GM21360 (cell line): ENCODE results near the gene ZBTB20.

Experiments used
- ATAC-seq: cut with Tn5 transposase; IDR thresholded peaks from one replicate; pipeline ENCODE4 v1.9.1; 2021; ENCODE audit warnings: mild to moderate bottlenecking, moderate library complexity; ENCODE audit not compliant: unreplicated experiment

ZBTB20 gene

DNA sequence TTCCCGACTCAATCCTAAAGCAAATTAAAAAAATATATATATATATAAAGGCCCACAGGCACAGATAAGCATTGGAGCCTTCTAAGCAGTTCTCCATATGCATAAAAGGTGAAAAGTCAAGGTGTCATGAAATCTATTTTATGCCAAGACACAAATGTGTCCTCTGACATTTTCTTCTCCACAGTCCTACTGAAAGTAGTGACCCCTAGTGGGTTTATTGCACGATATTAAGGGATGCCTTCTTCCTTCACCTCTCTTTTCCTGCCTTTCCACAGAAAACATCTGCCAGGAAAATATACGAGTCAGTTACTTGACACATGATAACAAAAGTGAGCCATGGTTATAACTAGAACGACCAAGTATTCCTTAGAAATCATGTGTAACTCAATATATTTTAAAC is 550.1 kb downstream of the ZBTB20 start:
- ATAC-seq, result no peak

DNA sequence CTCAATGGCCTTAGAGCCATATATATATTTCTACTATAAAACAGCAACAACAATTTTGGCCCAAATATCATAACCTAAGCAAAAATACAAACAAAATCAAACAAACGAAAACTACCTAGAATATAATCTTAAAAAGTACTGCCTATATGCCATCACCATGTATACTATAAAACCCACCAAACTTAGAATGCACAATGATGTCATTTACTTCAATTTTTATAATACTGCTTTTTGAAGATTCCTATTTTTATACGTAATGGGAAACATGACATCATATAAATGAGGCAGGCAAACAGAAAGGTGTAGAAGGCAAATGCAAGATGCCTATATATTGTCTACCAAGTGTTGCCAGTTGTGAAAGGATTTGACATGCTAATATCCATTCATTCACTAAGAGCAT is 550.9 kb downstream of the ZBTB20 start:
- ATAC-seq, result no peak

DNA sequence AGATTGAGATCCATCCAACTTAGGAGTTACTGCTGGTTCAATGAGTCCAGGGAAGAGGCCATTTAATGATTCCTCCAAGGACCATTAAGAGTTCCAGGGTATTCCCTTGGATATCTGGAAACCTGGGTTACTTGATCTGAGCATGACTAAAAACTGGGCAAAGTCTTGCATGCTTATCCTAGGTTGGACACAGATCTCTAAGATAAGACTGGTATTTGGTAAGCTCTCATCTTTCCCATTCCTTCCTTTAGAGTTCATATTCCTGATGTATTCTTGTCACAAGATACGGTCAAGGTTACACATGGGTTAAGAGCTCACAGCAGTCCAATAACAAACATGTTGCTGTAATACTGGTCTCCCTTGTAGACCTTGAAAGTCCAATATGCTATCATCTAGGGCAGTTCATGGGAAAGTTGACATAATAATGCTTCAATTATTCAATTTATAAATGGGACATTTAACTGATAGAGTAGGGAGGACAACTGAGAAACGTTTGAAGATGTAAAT is 551.5 kb downstream of the ZBTB20 start:
- no peak for ATAC-seq

DNA sequence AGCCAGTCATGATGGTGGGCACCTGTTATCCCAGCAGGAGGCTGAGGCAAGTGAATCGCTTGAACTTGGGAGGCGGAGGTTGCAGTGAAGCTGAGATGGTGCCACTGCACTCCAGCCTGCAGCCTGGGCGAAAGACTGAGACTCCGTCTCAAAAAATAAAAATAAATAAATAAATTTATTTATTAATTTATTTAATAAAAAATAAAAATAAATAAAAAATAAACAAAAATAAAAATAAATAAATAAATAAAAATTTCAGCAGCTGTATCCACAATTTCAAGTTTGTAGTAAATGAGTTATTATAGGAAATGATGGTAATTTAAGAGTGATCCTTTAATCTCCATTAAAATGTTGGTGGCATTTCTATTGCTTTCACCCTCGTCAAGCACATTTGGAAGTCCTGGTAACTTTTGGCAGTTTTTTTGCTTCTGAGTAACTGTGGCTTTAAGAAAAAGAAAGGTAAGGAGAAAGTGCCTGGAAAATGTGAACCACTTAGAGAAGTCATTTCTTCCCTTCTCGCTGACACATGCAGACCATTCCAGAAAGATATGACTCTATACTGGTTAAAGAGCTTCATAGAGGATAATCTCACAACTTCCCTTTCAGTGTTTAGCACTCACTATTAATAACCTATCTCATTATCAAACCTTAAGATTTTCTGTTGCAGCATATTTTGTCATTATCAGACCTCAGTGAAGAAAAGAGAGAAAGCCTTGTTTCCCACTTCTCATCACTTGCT is 556.6 kb downstream of the ZBTB20 start:
- no peak for ATAC-seq

DNA sequence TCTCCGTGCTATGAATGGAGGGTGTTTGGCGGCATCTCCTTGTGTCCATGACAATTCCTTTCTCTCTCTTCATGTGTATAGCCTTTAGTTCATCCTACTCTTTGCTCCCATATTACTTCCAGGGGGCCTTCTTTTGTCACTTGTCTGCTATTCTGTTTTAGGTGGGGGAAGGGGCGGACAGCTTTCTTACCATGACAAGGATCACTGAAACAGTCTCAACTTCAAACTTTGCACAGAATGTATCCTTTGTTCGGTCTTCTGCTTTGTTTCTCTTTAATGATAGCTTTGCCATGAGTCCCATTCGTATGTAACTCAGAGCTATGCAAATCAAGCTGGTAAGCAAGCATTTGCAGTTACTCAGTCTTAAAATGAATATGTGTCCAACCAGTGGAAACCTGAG is 559.1 kb downstream of the ZBTB20 start:
- ATAC-seq, result no peak

DNA sequence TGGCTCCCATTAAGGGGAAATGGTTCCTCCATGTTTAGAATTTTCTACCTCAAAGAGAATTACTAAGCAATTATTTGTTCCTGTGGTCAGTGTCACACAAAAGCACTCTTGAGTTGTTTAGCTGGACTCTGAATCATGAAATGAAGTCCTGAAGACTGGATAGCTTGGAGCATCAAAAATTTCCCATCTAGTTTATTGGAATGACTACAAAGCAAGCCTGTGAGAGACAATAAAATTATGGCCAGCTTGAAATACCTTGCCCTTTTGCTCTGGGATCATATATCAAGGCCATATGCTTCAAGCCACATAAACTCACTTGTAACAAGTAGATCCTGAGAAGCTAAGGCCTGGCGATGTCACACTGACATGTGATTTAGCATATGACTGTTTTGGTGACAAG is 561.0 kb downstream of the ZBTB20 start:
- ATAC-seq, result no peak

DNA sequence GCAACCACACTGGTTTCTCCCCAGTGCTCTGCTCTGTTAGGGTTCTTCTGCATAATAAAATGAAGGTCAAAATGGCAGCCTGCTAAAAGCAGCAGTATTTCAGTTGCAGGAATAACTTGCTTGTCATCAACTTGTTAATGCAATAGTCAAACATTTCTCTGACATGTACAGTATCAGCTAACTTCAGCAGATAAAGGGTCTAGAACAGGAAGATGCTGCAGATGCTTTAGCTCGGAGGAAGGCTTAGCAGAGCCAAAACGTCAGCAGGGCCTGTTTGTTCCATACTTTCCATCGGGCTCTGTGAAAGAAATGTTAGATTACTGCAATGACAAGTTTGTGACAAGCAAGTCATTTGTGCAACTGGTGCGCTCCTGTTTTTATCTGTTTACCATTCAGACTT is 561.4 kb downstream of the ZBTB20 start:
- no peak for ATAC-seq

DNA sequence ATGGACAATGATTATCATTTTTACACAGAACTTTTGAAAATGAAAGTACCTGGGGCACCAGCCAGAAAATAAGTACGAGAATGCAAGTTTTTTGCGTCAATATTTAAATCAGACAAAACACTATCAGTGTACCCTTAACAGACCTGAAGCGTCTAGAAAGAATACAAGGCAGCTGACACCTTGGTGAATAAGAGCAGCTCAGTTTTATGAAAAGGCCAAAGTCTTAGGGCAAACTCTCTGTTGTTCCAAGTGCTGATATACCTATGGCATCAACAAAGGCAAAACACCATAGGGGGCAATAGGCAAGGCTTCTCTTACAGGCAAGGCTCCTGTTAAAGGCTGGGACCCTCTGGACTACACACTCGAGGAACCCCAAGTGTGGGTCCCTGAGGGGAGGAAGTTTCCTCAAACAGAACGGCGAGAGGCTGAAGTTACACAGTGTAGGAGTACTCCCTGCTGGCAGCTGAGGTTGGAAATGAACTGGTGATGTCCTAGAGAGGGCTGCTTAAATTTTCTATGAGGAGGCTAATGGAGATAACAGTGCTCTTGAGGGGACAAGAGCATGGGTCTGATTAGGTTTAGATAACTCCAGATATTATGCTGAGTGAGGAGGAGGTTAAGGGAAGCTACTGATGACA is 562.2 kb downstream of the ZBTB20 start:
- no peak for ATAC-seq

DNA sequence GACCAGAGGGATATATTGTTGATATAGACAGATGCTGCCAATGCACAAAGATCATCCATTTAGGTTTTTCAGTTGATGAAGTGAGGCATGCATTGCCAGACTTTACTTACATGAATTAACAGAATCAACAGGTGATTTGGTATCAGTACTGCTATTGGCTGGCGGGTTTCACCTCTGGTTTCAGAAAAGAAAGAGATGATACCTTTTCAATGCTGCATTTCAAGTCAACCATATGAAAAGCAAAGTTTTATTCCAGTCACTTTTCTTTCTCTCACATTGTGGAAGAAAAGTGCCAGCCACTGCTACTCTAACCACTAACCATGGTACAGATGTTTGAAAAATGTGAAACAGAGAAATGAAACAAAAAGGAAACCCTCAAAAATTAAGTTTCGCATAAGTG is 564.2 kb downstream of the ZBTB20 start:
- peak; percentile 90 for ATAC-seq

DNA sequence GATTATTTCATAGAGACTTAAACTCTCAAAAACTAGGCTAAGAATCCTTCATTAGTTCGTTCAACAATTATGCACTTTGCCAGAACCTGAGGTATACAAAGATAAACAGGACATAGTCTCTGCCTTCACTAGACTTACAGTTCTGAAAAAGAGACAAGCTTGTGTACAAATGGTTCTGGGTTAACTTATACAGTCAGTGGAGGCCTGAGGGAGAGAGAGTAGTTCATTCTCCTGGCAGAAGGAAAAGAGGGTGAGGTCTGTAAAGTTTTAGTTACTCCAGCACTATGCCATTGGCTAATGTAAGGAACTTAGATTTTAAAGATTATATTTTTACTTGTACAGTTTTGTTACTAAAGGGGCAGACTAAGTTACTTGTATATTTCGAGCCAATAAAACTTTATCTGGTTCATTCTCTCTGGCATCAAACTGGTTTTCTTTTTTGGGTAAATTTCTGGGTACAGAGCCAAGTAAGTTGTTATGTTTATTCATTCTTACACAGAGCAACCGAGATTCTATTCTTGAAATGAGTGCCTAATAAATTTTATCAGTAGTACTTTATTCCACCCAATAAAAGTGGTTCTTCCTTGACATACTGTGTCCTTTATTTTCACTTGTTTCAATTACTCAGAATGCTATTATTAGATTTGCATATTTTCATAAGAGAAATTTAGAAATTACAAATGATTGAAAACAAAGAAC is 574.6 kb downstream of the ZBTB20 start:
- ATAC-seq, result no peak

DNA sequence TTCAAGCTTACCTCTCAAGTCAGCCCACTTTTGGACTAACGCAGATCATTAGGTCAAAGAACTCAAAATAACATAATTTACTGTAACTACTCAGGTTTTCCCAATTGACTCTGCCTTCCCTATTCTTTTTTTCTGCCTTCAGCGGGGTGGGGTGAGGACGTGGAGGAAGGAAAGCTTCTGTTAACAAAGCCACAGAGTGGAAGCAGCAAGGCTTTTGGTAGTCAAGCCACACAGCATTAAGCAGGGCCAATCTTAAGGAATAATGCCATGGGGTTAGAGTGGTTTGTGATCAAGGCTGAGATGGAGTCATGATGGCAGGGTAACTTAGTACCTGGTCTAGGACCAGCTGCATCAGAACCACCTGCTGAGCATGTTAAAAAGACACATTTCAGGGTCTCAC is 575.7 kb downstream of the ZBTB20 start:
- ATAC-seq, result no peak

DNA sequence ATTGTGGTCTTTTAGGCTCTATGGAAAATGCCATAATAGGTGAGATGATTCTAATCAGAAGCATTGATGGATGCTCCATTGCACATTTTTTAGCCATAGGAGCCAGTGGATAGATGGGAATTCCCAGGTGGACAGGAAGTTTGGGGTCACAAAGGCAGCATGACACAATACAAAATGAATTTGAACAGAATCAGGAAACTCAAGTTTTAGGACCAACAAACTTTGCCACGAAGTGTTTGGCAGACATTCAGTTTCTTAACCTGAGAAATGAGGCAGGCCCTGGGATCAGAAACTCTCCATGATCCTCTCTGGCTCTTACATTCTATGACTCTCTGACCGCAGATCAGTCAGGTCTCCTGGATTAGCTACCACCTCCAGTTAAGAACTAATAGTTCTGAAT is 577.9 kb downstream of the ZBTB20 start:
- no peak for ATAC-seq

DNA sequence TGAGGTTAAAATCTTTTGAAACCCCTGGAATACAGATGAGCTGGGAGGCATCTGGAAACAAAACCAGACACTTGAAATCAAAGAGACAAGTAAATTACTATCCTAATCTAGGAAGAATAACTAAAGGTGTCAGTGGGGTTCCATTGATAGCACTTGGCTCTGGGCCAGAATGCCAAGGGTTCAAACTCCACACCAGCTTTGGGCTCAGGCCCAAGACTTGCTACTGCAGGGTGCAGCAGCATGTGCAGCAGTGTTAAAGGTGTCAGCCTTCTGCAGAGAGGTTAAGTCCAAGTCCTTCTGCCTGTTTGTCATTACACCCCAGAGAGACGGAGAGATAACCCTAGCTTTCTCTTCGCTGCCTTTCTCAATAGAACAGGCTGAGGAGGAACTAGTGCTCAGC is 579.3 kb downstream of the ZBTB20 start:
- no peak for ATAC-seq

DNA sequence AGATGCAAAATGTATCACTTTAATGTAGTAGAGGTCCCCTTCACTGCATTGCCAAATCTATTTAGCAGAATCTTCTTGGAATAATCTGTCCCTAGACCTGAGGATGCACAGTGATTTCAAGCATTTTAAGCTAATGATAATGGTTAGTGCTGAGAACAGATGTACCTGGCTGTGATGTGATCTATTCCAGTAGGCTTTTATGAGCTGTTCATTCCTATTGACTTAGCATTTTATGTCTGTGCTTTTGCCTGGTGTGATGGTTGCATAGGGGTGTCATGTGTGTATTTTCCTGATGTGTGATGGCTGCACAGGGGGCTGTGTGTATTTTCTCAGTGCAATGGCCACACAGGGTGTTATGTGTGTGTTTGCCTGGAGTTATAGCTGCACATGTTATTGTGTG is 580.3 kb downstream of the ZBTB20 start:
- peak; percentile 22 for ATAC-seq

DNA sequence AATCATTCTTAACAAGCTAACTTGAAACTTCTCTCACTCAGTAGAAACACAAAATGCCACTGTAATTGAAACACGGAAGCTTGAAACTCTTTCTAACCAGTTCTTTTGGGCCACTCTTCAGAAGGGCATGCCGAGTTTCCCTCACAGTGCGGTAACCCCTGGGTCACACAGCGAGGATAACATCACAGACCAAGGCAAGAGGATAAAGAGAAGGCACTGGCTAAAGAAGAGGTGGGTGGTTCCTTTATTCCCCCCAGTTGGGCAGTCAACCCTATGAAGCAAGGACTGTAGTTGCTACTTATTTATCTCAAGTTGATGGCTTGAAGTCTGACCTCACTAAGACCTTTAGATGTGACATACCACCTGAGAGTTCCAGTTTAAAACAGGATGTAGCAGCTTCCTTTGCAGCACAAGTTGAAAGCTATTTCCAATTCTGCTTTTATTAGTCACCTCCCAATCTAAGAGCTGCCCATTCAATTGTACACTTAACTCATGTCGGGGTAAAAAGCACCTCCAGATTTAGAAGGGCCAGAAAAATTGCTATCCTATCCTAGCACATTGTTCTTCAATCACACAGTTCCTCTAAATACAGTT is 580.8 kb downstream of the ZBTB20 start:
- ATAC-seq, result peak; percentile 92

DNA sequence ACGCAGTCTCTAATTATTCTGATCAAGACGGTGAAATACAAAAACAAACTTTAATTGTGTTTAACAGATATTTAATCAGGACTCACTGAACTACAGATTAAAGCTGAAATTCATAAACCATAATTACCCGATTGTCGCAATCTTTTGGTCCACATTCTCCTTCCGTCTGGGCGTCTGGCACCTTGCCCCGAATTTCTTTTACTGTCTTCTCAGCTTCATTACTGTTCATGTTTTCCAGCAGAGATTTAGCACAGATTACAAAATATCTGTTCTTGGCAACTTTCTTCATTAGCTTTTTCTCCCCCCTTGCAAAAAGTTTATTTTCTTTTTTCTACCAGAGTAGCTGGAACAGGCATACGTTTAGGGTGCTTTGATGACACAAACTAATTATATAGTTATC is 581.9 kb downstream of the ZBTB20 start:
- ATAC-seq, result no peak

DNA sequence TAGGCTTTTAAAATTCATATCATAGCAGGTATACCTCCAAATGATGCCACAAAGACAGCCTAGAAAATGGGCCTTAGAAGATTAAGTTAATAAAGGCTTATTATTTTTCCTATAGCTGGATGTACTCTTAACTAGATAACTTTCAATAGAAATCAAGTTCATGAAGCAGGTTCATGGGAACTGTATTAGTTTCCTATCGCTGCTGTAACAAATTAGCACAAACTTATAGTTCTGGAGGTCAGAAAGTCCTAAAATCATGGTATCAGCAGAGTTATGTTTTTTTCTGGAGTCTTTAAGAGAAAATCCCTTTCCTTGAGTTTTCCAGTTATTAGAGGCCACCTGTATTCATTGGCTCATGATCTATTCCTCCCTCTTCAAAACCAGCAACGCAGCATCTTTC is 583.4 kb downstream of the ZBTB20 start:
- no peak for ATAC-seq

DNA sequence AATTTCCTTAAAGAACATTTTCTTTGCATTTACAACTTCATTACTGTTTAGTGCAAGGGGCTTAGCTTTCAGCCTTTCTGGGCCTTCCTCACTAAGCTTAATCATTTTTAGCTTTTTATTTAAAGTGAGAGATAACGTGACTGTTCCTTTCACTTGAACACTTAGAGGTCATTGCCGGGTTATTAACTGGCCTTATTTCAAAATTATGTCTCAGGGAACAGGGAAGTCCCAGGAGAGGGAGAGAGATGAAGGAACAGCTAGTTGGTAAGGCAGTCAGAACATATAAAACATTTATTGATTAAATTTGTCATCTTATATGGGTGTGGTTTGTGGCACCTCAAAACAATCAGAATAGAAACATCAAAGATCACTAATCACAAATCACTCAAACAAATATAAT is 584.5 kb downstream of the ZBTB20 start:
- ATAC-seq, result no peak

DNA sequence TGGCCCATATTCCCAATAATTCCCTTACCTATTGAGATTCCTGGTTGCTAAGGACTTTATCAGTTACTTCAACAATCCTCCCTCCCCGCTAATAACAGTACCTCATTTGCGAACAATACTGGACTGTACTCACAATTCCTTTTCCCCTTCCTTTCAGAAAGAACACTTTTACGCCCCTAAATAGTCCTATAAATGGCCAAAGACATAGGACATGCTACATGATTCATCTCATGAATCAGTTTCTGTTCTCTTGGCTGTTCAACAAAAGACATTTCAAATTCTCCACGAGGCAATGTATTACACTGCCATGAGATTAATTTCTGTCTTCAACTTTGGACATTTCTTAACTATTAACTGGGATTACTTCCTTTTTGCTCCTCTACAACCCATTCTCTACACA is 588.8 kb downstream of the ZBTB20 start:
- no peak for ATAC-seq

DNA sequence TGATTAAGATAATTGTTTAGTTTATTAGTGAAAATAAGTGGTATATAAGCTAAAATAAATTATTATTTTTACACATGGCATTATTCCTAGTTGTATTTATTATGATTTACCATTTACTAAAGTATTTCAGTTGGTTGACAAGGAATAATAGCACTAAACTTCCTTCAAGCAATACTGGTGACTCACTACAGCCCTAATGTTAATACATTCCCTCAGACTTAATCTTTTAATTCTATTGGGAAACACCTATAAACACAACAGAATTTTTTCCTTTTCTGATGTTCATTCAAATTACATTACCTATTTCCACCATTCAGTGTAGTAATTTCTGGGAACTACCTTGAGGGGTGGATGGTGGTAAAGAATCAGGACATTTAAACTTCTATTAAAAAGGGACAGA is 589.3 kb downstream of the ZBTB20 start:
- no peak for ATAC-seq

DNA sequence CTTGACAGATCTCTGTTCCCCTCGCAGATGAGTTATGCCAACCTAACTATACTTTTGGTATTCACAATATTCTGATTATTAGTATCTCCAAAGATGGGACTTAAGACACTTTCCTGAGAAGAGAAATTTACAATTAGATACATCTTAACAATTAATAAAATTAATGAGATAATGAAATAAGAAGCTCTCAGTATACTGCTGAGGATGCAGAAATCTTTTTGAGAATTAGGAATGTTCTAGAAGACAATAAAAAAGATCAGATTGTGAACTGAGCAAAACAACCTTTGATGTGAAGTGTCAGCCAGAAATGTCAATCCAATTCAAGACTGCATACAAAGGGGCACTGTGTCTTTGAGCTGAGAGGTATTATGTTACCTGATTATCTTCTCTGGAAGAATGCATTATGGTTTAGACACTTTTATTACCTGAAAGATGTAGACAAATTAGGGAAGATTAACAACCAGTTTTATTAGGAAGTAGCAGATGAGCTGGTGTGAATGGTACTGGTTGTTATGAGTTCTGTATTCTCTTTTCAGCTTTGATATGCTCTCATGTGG is 590.4 kb downstream of the ZBTB20 start:
- no peak for ATAC-seq
